Suprapubic skin (tissue), 3 donors: ENCODE measurements around the gene NOX3.

ENCODE experiments used
- CTCF ChIP-seq, 2 donors: fragments of 200-600 bp in 1 of 2; fragments of 450-650 bp in 1 of 2; sonication (generic) in 1 of 2; IDR thresholded peaks; one replicate each; pipeline ENCODE4 v1.5.1; 2016 to 2019; ENCODE audit warnings: antibody characterized with exemption in 2 of 2, mild to moderate bottlenecking in 1 of 2, moderate library complexity in 1 of 2
- EP300 ChIP-seq: sonication (generic); formaldehyde crosslinking; IDR thresholded peaks from one replicate; pipeline ENCODE4 v1.6.1; 2017; ENCODE audit warnings: antibody characterized with exemption

- TF ChIP-seq CTCF (IDR thresholded peaks at IDR 0.05) (no peak), EP300 (no peak)
Measured at GRCh38 chr6:155442562-155442961, 13.1 kb downstream of the NOX3 start.
